ENCODE data around the gene FRMD4A. TPM values are rescaled to one million over a fixed set of nuclear protein-coding genes. Genes with fewer than 3 reads are reported as not detected.
"Not testable (repeated sequence)": the region's sequence is repeated elsewhere in the genome, so short reads cannot be mapped to it uniquely, and the experiment has no call there.

The FRMD4A gene
- total RNA-seq, 4 donors from 2014 or later = 4.4 to 7.1 (median 5.2) TPM

DNA sequence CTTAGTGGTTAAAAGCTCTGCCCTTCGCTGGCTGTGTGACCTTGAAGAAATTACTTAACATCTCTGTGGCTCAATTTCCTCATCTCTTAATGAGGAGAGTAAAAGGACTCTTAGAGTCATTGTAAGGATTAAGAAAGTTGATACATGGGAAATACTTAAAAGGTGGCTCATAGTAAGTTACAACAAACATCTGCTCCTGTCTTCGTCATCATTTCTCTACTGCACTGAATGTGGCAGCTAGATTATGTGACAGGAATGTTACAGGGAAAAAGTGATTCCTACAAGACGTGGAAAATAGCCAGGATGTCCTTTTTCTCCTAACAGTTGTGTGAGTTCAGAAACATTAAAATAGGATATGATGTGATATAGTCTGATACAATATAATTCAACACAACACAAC, 184.7 kb downstream of the FRMD4A start:
- TF ChIP-seq POLR2A (IDR thresholded peaks at IDR 0.05) = no peak
- TF ChIP-seq, protein P1, sequence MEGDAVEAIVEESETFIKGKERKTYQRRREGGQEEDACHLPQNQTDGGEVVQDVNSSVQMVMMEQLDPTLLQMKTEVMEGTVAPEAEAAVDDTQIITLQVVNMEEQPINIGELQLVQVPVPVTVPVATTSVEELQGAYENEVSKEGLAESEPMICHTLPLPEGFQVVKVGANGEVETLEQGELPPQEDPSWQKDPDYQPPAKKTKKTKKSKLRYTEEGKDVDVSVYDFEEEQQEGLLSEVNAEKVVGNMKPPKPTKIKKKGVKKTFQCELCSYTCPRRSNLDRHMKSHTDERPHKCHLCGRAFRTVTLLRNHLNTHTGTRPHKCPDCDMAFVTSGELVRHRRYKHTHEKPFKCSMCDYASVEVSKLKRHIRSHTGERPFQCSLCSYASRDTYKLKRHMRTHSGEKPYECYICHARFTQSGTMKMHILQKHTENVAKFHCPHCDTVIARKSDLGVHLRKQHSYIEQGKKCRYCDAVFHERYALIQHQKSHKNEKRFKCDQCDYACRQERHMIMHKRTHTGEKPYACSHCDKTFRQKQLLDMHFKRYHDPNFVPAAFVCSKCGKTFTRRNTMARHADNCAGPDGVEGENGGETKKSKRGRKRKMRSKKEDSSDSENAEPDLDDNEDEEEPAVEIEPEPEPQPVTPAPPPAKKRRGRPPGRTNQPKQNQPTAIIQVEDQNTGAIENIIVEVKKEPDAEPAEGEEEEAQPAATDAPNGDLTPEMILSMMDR (IDR thresholded peaks at IDR 0.05 in 4 of 5, conservative IDR thresholded peaks at IDR 0.05 in 1 of 5) = no peak
- Histone ChIP-seq H3K4me3 (no peak overlapping the region), H3K27ac (no peak overlapping the region), H3K4me1 (no peaks in the 10 kb centered on the region), H3K27me3 (no peaks in the 10 kb centered on the region), H3K36me3 (no peaks in the 10 kb centered on the region), H3K9me3 (no peaks in the 10 kb centered on the region)
- ATAC-seq (no peak), DNase-seq (no peak)
- intact Hi-C loops (cut with DNase I; ENCODE audit: low total_unique reads) = no loop called here
- in situ Hi-C loops (cut with MboI; ENCODE audit: low sequenced_read_pairs in 4 of 4) = no loop called here

DNA sequence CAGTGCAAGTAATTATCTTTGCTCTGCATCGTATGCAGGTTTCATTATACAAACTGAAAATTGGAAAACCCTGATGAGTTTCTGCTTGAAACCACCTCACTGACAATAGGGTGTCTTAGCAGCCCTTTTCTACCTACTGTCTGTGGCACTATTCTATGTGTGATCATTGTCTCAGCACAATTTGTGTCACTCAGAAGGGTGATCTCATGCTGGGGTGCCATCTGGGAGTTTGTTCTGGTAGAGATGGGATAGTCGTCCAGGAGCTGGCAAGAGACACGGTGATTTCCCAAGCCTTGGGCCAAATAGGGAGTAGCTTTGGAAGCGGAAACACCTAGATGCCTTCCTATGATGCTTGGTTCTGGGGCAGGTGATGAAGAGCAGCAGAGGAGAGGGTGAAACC, 186.3 kb downstream of the FRMD4A start:
- no peak for ATAC-seq
- no peaks in the 10 kb centered on the region for H3K27me3 ChIP-seq

DNA sequence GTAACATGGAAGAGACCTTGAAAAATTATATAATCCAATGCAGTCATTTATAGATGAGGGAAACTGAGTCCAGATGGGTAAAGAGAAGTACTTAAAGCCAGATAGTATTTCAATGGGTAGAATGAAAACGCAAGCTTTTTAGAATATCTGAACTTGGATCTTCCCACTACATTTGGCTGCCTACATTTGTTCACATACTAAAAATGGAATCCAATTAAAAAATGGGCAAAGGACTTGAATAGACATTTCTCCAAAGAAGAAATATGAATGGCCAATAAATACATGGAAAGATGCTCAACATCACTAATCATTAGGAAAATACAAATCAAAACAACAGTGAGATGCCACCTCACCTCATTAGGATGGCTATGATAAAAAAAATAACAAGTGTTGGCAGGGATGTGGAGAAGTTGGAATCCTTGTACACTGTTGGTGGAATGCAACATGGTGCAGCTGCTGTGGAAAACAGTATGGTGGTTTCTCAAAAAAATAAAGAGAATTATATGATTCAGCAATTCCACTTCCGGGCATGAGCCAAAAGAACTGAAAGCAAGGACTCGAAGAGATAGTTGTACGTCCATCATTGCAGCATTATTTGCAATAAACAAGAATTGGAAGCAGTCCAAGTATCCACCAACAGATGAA, 188.0 kb downstream of the FRMD4A start:
- no peaks in the 10 kb centered on the region for H3K27me3 ChIP-seq
- H3K27ac ChIP-seq = no peak overlapping the region
- H3K9me3 ChIP-seq = no peaks in the 10 kb centered on the region
- no peak overlapping the region for H3K4me3 ChIP-seq
- no peaks in the 10 kb centered on the region for H3K36me3 ChIP-seq
- in situ Hi-C loops (cut with MboI; ENCODE audit: low sequenced_read_pairs in 4 of 4) = no loop called here
- H3K4me1 ChIP-seq = no peaks in the 10 kb centered on the region
- DNase-seq (no peak), ATAC-seq (no peak)
- intact Hi-C loops (cut with DNase I; ENCODE audit: low total_unique reads) = no loop called here
- no peak for TF ChIP-seq POLR2A (IDR thresholded peaks at IDR 0.05)
- TF ChIP-seq, protein P1 (IDR thresholded peaks at IDR 0.05 in 4 of 5, conservative IDR thresholded peaks at IDR 0.05 in 1 of 5) = no peak

More for the DNA sequence above, 186.3 kb downstream of the FRMD4A start:
- no peak for DNase-seq
- TF ChIP-seq POLR2A (IDR thresholded peaks at IDR 0.05) = no peak
- TF ChIP-seq, protein P1 (IDR thresholded peaks at IDR 0.05 in 4 of 5, conservative IDR thresholded peaks at IDR 0.05 in 1 of 5) = no peak
- Histone ChIP-seq H3K4me3 (no peak overlapping the region), H3K36me3 (no peaks in the 10 kb centered on the region), H3K4me1 (no peaks in the 10 kb centered on the region), H3K9me3 (no peaks in the 10 kb centered on the region), H3K27ac (no peak overlapping the region)
- in situ Hi-C loops (cut with MboI; ENCODE audit: low sequenced_read_pairs in 4 of 4) (no loop called here), intact Hi-C loops (cut with DNase I; ENCODE audit: low total_unique reads) (no loop called here)

DNA sequence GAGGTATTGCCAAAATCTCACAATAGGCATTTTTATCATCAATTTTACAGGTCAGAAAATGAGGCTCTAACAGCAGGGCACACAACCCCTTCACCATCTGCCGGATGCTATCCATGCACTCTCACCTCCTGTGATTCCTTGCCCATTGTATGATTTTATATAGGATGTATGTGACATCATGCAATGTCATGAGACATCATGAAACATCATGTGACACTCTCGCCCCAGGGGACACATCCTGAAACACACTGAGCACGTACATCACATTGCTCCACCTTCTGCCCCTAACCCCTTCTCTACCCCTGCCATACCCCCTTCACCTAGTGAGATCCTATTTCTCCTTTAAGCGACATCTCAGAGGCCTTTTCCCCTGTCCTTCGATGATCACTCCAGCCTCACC, 189.4 kb downstream of the FRMD4A start:
- no peak for TF ChIP-seq POLR2A (IDR thresholded peaks at IDR 0.05)
- TF ChIP-seq, protein P1 (IDR thresholded peaks at IDR 0.05 in 4 of 5, conservative IDR thresholded peaks at IDR 0.05 in 1 of 5) = no peak
- Histone ChIP-seq H3K27me3 (no peaks in the 10 kb centered on the region), H3K4me1 (no peaks in the 10 kb centered on the region), H3K9me3 (no peaks in the 10 kb centered on the region), H3K36me3 (no peaks in the 10 kb centered on the region), H3K27ac (no peak overlapping the region), H3K4me3 (no peak overlapping the region)
- no peak for DNase-seq
- in situ Hi-C loops (cut with MboI; ENCODE audit: low sequenced_read_pairs in 4 of 4) = no loop called here
- ATAC-seq = no peak
- intact Hi-C loops (cut with DNase I; ENCODE audit: low total_unique reads) = no loop called here

DNA sequence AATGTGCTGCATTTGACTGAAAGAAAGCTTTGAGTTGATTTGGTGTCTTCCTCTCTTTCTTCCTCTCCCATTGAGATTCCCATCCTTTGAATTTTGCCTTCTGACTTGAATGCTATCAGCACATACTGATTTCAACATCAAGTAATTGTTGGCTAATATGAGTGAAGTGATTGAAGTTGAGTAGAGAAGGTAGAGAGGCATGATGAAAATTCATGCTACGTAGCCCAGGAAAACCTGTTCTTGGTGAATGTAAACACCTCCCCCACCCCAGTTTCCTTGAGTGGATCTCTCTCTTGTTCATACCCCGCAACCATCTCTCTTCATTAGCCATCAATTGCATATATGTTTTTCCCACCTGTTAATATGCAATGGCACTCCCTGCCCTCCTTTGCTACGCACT, 193.3 kb downstream of the FRMD4A start:
- intact Hi-C loops (cut with DNase I; ENCODE audit: low total_unique reads) = no loop called here
- no peaks in the 10 kb centered on the region for H3K9me3 ChIP-seq
- TF ChIP-seq POLR2A (IDR thresholded peaks at IDR 0.05) = no peak
- TF ChIP-seq, protein P1 (IDR thresholded peaks at IDR 0.05 in 4 of 5, conservative IDR thresholded peaks at IDR 0.05 in 1 of 5) = no peak
- H3K4me3 ChIP-seq = no peak overlapping the region
- in situ Hi-C loops (cut with MboI; ENCODE audit: low sequenced_read_pairs in 4 of 4) = no loop called here
- no peaks in the 10 kb centered on the region for H3K27me3 ChIP-seq
- H3K27ac ChIP-seq = no peak overlapping the region
- H3K4me1 ChIP-seq = no peaks in the 10 kb centered on the region
- DNase-seq (no peak), ATAC-seq (no peak)
- no peaks in the 10 kb centered on the region for H3K36me3 ChIP-seq

DNA sequence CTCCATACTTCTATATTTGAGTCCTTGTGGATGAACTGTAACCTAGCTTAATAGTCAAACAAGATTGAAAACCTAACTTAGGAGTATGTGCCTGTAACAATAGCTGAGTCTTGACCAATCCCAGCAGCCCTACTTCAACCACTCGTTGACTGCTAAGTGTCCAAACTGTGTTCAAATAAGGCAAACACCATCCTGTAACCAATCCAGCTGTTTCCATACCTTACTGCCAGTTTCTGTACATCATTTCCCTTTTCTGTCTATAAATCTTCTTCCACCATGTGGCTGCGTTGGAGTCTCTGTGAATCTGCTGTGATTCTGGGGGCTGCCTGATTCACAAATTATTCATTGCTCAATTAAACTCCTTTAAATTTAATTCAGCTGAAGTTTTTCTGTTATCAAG, 195.5 kb downstream of the FRMD4A start:
- intact Hi-C loops (cut with DNase I; ENCODE audit: low total_unique reads); in situ Hi-C loops (cut with MboI; ENCODE audit: low sequenced_read_pairs in 4 of 4); H3K4me3 ChIP-seq; H3K27me3 ChIP-seq; ATAC-seq; H3K36me3 ChIP-seq; DNase-seq; H3K4me1 ChIP-seq; H3K9me3 ChIP-seq; H3K27ac ChIP-seq: not testable (repeated sequence)
